ENCODE measurements around the gene BLOC1S6. TPM values are rescaled to one million over a fixed set of nuclear protein-coding genes. Genes with fewer than 3 reads are reported as not detected.

Gene BLOC1S6
- total RNA-seq, 2 donors from 2014 or later: 43.7 to 54.5 TPM

Other genes with a start within 250 kb of the BLOC1S6 start
- gene GATM, start 208.8 kb upstream of the BLOC1S6 start, total RNA-seq: 1 to 10 TPM; 1.7 to 2.7 TPM
- gene SLC30A4, start 64.6 kb upstream of the BLOC1S6 start, total RNA-seq: 1 to 10 TPM; 1.1 to 2.1 TPM
- gene SQOR, start 47.6 kb downstream of the BLOC1S6 start, total RNA-seq: 100 to 1,000 TPM; 129 to 275 TPM